NB4 (cell line): ENCODE data around the gene RMC1.

ENCODE experiments used
- MYC ChIP-seq: IDR thresholded peaks from 2 replicates; pipeline ENCODE4 v1.6.1; 2011; ENCODE audit warnings: low read depth, low read length
- POLR2A ChIP-seq: IDR thresholded peaks from 2 replicates; pipeline ENCODE4 v1.6.1; 2011; ENCODE audit warnings: mild to moderate bottlenecking; ENCODE audit not compliant: insufficient read length; ENCODE audit errors: extremely low read depth
- TF ChIP-seq, protein P1 (sequence below): IDR thresholded peaks from one replicate; pipeline ENCODE4 v1.5.1; 2012; ENCODE audit warnings: low read depth, low read length

DNA sequence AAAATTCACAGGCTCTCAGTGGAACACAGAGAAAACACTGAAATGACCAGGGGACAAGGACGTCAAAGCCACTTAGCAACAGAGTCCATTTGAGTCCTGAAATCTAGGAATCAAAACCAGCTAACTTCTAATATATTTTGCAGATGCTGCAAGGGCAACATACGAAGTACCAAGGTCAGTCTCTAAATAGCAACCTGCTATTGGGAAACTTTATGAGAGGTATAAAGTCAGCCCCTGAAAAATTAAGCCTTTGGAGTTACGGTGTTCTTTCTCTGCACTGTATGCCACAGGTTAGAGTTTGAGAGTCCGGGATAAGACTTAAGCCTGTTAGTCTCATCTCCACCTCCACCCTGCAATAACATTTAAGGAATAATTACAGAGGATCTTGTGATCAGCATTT lies 69.7 kb downstream of the RMC1 start:
- TF ChIP-seq POLR2A, result no peak
- TF ChIP-seq, protein P1, sequence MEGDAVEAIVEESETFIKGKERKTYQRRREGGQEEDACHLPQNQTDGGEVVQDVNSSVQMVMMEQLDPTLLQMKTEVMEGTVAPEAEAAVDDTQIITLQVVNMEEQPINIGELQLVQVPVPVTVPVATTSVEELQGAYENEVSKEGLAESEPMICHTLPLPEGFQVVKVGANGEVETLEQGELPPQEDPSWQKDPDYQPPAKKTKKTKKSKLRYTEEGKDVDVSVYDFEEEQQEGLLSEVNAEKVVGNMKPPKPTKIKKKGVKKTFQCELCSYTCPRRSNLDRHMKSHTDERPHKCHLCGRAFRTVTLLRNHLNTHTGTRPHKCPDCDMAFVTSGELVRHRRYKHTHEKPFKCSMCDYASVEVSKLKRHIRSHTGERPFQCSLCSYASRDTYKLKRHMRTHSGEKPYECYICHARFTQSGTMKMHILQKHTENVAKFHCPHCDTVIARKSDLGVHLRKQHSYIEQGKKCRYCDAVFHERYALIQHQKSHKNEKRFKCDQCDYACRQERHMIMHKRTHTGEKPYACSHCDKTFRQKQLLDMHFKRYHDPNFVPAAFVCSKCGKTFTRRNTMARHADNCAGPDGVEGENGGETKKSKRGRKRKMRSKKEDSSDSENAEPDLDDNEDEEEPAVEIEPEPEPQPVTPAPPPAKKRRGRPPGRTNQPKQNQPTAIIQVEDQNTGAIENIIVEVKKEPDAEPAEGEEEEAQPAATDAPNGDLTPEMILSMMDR, result no peak
- TF ChIP-seq MYC, result no peak
